ENCODE measurements around the gene NPAS4.
"Not testable (repeated sequence)": the region's sequence is repeated elsewhere in the genome, so short reads cannot be mapped to it uniquely, and the experiment has no call there.

Gene NPAS4

GRCh38 chr11:66454247-66454646, 33.4 kb downstream of the NPAS4 start:
- no peak for DNase-seq

GRCh38 chr11:66454828-66455227, 34.0 kb downstream of the NPAS4 start:
- no peak for DNase-seq

- no peak for DNase-seq
Observed at GRCh38 chr11:66457826-66458225, 37.0 kb downstream of the NPAS4 start.

GRCh38 chr11:66459138-66459778, 38.4 kb downstream of the NPAS4 start:
- DNase-seq = no peak

DNA sequence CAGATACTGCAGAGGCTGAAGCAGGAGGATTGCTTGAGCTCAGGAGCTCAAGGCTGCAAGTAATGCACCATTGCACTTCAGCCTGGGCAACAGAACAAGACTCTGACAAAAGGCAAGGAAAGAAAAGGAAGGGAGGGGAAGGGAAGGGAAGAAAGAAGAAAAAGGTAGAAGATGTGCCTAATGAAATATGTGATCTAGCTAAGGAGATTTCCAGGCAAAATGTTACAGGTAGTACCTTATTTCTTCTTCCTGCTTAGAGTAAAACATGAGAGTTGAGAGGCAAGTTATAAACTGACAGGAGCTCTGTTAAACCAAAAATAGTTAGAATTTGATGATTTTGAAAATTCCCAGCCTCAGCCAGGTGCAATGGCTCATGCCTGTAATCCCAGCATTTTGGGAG, 41.2 kb downstream of the NPAS4 start:
- no peak for DNase-seq

DNA sequence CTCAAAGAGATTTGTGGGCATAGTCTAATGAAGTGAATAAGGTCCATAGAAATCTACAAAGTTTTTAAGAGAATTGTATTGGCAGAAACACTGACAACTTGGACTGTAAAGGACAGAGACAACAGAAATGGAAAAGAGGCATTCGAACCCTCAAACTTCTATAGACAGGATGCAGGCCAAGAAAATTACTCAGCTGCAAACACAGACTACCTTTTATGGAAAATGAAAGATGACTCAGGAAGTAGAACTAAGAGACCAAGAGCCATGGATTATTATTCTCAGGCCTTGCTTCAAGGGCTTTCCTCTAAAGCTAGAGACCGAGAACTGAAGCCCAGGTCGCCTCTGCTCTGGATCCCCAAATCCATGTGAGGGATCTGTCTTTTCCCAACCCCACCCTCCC, 42.1 kb downstream of the NPAS4 start:
- DNase-seq = no peak

DNA sequence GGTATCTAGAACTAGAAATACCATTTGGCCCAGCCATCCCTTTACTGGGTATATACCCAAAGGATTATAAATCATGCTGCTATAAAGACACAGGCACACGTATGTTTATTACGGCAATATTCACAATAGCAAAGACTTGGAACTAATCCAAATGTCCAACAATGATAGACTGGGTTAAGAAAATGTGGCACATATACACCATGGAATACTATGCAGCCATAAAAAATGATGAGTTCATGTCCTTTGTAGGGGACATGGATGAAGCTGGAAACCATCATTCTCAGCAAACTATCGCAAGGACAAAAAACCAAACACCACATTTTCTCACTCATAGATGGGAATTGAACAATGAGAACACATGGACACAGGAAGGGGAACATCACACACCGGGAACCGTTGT, 43.3 kb downstream of the NPAS4 start:
- not testable (repeated sequence) for DNase-seq

- DNase-seq = no peak
Observed at GRCh38 chr11:66464916-66465315, 44.1 kb downstream of the NPAS4 start.

DNA sequence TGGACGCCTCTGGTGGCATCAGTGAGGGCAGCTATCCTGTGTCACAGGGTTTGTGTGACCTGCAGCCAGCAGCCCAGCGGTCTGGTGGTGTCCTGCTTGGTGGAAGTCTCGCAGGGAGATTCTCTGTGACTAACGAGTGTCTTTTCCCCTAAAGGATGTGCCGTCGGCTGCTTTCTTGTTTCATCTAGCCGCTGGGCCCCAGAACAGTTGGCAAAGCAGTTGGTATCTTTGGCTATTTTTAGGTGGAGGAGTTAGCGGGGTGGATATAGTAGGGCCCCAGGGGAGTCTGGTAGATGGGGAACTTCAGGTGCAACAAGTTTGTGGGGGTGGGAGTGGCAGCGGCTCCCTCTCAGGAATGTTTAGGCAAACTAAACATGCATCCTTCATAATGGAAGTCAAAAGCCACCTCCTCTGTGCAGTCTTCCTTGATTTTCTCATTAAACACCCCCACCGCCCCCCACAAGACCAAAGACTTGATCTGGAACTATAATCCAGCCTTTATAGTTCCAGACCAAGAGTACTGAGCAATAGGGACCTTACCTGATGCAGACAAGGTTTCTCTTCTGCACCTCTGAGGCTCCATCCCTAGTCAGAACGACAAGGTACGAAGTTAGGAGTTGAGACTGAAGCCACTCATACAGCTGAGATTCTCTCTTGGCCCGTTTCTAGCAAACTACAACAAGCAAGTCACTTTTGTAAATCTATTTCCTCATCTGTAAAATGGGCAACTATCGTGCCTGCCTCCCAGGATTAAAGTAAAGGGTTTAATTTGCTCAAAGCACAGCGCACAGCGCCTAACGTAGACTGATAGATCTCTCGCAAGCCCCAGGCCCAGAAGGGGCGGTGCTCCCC, 44.8 kb downstream of the NPAS4 start:
- no peak for DNase-seq

DNA sequence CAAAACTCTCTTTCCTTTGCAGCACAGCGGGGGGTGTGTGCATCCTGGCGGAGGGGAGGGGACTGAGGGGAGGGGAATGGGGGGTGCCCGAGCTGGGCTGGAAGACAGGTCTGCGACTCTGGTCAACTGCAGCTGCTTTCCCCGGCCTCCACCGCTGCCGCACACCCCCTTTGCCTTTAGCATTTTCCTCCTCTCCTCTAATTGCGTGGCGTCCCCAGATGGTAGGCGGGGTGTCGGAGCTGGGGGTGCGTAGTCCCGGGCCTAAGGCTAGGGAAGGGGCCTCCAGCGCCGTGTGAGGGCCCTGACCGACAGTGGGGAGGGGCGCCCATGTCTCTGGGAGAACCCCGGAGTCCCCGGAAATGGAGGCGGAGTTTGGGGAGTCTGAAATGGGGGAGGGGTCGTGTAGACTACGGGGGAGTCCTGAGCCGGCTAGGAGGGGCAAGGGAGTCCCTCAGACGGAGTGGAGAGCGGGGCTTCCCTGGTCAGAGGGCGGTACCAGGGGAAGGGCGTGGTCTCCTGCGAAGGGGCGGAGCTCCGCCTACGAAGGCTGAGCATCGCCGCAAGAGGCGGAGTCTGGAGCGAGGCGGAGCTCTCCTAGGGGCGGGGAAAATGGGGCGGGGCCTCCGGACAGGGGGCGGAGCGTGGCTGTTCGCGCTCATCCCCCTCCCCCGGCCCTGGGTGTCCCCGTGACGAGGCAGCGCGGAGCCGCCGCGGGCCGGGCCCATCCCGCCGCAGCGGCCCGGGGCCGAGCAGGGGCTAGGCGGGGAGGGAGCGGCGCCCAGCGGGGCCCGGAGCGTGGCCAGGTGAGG, 45.6 kb downstream of the NPAS4 start, which contains the start of gene PELI3:
Gene PELI3, plus strand, starts transcription at position 681 of the 809 bp plus-strand sequence. CDS start 1,224 bp downstream, outside the sequence.
- peak; percentile 35 to 96 (median 88) for DNase-seq

DNA sequence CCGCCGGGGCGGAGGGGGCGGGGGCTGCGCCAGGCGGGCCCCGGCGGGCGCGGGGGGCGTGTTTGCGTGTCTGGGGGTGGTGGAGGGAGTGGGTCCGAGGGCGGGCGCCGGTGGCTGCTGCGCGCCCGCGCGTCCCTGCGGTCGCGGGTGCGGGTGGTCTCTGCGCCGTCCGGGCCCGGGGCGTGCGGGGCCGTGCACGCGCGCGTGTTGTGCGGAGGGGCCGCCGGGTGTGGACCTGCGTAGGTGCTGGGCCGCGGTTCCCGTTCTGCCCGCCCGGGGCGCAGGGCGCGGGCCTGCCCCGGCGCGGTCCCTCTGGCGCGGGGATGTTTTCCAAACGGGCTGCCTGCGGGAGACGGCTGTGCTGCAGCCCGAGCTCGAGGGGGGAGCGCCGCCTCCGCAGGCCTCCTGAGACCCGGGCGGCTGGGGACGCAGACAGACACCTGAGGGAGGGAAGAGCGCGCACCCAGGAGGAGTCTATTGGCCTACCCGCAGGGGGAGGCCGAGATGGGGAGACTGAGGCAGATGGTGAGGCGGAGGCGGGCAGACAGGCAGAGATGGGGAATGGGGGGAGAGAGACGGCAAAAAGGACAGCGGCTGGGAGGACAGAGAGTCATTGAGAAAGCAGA, 46.3 kb downstream of the NPAS4 start:
- peak in 7 of 56 donors; percentile 14 to 60 (median 39) for DNase-seq

GRCh38 chr11:66467756-66468155, 46.9 kb downstream of the NPAS4 start:
- DNase-seq = peak in 4 of 56 donors; percentile 4 to 9 (median 6)

- no peak for DNase-seq
Observed at GRCh38 chr11:66468691-66469090, 47.9 kb downstream of the NPAS4 start.

GRCh38 chr11:66469441-66469840, 48.6 kb downstream of the NPAS4 start:
- DNase-seq = no peak

DNA sequence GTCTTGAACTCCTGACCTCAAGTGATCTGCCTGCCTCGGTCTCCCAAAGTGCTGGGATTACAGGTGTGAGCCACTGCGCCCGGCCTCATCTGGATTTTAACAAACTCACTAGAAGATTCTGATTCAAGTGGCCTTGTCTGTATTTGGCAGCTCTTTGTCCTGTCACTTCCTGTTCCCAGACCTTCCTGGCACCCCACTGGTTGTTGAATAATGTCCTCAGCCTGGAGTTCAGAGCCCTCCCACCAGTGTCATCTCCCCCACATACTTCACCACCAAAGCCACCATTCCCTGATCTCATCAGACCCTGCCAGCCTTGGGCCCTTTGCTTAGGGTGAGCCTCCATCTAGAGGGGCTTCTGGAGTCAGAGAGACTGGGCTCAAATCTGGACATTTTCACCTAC, 49.2 kb downstream of the NPAS4 start:
- no peak for DNase-seq

DNA sequence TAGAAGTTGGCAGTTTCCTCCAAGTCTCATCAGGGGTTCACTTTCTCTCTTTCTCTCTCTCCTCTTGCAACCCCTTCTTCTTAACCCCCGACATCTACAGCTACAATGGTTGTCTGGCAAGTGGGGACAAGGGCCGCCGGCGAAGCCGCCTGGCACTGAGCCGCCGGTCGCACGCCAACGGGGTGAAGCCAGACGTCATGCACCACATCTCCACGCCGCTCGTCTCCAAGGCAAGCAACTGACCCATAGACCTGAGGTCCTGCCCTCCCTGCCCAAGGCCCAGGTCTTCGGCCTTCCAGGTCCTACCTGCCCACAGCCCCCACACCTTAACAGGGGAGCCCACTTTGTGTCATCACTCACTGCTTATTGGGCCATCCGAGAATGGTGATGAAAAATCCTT, 50.3 kb downstream of the NPAS4 start:
- no peak for DNase-seq

DNA sequence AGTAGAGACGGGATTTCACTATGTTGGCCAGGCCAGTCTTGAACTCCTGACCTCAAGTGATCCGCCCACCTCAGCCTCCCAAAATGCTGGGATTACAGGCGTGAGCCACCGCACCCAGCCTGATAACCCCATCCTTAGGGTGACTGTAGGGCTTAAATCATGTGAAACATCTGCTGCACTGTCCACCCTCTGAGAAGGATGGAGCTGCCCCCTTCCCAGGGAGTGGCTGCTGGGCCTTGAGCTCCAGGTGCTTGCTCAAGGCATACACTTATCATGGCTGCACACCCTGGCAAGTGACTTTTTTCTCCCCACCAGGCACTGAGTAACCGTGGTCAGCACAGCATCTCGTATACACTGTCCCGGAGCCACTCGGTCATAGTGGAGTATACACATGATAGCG, 51.2 kb downstream of the NPAS4 start:
- DNase-seq = no peak

- no peak for DNase-seq
Observed at GRCh38 chr11:66473167-66473566, 52.3 kb downstream of the NPAS4 start.

DNA sequence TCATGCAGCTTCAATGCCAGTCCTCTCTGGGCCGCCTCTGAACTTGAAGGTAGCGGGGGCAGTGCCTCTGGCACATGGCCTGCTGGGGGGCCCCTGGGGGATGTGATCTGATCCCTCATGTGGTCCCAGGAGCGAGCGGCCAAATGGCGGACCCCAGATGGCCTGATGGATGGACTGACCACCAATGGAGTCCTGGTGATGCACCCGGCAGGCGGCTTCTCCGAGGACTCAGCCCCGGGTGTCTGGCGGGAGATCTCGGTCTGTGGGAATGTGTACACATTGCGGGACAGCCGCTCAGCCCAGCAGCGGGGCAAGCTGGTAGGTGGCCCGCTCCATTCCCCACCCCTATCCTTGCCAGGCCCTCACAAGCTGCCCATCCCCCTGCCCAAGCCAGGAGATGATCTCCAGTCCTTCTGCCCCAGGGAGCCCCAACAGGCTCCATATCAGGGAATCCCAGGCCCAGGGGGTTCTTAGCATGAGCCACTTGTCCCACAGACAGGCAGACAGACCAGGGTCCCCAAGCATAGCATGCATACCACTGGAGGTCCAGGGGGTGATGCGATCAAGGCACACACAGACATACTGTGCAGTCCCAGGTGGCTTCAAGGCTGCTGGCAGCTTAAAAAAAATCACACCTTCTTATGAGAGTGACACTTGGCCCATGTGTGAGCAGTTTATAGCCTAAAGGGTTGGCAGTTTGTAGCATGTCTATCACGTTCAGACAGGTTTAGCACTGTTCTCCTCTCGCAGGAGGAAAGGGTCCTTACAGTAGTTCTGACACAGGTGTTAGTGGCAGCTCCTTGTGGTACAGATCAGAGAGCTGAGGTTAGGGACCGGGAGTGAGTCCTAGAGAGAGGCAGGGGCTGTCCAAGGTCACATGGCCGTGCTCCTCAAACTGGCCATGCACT, 53.0 kb downstream of the NPAS4 start:
- DNase-seq = no peak

Measured in amygdala (tissue), 56 donors.